ENCODE results near the gene XYLT1.

Gene XYLT1

GRCh38 chr16:17143546-17144419, 327.0 kb downstream of the XYLT1 start:
- DNase-seq (ENCODE audit: low spot score): no peak

- no peak for DNase-seq (ENCODE audit: low spot score)
Observed at GRCh38 chr16:17138801-17139200, 332.0 kb downstream of the XYLT1 start.

DNA sequence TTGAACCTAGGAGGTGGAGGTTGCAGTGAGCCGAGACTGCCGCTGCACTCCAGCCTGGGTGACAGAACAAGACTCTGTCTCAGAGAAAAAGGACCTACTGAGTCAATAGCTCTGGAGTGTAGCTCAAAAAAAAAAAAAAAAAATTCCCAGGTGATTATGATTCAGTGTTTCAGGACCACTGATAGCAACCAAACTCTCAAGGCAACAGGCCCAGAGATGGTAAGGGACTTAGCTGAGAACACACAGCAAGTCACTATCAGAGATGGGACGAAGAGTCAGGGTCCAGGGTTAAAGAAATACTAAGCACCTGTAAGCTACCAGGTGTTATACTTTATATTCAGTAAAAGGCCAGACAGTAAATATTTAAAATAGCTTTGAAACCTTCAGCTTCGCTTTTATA, 335.3 kb downstream of the XYLT1 start:
- no peak for DNase-seq (ENCODE audit: low spot score)

- no peak for DNase-seq (ENCODE audit: low spot score)
Observed at GRCh38 chr16:17134586-17134985, 336.2 kb downstream of the XYLT1 start.

DNA sequence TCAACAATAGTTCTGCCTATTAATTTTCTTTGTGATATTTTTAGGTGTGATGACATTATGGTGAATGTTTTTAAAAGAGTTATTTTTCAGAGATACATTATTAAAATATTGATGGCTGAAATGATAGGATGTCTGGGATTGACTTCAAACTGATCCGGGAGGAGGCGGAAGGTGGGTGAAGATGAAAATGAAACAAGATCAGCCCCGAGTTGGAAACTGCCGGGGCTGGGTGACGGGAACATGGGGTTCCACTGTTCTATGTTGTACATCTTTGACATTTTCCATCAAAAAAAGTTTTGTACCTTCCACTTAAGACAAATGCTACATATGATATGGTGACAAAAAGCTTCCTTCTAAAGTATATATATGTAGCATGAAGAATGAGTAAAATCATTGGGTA, 336.9 kb downstream of the XYLT1 start:
- no peak for DNase-seq (ENCODE audit: low spot score)

- no peak for DNase-seq (ENCODE audit: low spot score)
Observed at GRCh38 chr16:17131351-17131750, 339.4 kb downstream of the XYLT1 start.

DNA sequence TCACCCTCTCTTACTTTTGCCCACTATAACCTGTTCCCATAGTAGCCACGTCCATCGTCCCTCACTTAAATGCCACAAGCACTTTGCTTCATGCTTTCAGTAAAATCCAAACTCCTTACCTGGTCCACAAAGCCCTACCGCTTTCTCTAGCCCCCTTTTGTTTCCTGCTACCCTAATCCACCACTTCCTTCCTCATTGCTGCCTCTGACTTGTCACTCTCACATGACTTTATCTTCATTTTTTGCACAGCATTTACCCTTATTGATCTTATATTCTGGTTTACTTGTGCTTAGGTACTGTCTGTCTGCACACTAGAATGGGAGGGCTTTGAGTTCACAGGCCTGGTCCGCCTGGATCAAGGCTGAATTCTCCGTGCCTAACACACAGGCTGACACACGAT, 340.0 kb downstream of the XYLT1 start:
- no peak for DNase-seq (ENCODE audit: low spot score)

DNA sequence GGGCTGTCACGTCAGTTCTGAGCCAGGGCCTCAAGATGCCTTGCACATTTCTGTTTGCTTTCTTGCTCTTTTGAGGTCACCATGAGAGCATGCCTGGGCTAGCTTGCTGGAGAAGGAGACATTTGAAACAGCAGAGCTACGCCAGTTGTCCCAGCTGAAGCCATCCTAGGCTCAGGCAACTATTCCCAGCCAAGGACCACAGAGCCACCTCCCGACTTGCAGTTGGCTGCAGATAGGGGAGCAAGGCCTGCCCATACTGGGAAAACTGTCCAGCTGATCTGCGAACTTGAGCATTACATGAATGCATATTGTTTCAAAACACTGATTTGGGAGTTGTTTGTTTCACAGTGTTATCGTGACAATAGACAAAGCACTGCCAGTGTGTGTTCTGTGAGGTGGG, 340.8 kb downstream of the XYLT1 start:
- no peak for DNase-seq (ENCODE audit: low spot score)

DNA sequence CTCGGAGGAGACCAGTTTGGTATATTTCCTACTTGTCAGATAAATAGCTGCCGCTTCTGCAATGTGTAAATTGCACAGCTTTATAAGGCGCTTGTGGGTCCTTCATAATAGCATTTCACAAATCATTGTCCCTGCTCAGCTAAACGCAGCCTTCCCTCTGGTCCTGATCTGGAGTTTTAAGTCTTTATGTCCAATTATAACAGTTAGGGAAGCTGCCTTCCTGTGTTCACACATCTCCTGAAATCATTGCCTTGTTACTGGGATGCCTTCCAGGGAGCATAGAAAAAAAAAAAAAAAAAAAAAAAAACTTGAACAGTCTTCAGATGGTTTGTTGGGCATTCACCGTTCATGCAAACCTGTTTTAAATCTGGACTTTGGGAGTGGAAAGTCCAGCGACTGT, 342.0 kb downstream of the XYLT1 start:
- no peak for DNase-seq (ENCODE audit: low spot score)

DNA sequence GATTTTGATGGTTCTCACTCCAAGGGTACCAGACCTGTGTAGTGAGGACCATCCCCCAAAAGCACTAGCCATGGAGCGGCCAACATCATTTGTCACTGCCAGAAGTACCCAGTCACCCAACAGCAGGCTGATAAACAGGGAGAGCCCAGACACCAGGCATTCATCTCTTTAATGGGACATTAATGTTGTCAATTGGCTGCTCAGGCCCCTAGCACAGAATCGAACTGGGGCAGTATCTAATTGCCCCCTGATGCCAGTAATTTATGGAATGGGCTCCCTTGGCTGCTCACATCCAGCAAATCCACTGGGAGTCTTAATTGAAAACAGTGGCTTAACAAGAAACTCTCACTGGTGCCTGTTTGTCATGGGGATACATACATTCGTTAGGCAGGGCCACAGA, 344.6 kb downstream of the XYLT1 start:
- DNase-seq (ENCODE audit: low spot score): no peak

DNA sequence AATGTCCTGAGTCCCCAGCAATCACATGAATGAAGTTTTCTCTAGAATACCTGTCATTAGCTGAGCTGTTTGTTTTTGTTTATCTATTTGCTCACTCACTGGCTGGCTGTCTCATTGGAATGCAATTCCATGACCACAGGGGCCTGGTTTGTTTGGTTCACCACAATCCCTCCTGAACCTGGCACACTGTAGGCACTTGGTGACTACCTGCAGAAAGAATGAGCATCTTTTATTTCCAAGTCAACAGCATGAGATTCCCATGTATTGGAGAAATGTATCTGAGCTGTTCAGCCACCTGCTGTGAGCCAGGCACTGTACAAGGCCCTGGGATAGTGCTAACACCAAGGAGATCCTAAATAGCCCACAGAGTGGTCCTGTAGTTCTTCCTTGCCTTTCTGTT, 345.1 kb downstream of the XYLT1 start:
- DNase-seq (ENCODE audit: low spot score): no peak

DNA sequence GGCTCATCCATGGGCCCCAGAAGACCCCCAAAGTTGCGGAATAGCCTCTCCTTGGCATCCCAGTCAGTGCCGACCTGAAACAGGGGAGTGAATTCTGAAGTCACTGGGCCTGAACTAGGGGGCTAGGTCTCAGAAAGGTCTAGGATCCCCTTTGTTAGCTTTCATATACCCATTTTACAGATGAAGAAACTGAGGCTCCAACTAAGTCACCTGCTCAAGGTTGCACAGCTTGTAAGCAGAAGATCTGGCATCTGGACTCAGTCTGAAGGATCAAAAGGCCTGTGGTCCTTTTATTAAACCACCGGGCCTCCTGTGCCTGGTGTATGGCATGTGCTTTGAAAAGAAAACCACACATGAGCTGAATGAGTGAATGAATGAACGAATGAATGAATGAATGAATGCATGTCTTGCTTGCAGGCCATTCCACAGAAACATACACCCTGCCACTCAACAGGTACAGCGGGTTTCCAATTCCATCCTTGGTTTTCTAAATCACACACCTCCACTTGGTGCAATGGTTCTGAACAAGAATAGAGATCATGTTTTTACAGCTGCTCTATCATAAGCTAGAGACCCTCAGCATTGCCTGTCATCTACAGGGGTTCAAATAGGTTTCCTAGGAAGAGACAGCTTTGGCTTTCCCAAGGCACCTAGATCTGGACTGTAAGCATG, 352.7 kb downstream of the XYLT1 start:
- no peak for DNase-seq (ENCODE audit: low spot score)

DNA sequence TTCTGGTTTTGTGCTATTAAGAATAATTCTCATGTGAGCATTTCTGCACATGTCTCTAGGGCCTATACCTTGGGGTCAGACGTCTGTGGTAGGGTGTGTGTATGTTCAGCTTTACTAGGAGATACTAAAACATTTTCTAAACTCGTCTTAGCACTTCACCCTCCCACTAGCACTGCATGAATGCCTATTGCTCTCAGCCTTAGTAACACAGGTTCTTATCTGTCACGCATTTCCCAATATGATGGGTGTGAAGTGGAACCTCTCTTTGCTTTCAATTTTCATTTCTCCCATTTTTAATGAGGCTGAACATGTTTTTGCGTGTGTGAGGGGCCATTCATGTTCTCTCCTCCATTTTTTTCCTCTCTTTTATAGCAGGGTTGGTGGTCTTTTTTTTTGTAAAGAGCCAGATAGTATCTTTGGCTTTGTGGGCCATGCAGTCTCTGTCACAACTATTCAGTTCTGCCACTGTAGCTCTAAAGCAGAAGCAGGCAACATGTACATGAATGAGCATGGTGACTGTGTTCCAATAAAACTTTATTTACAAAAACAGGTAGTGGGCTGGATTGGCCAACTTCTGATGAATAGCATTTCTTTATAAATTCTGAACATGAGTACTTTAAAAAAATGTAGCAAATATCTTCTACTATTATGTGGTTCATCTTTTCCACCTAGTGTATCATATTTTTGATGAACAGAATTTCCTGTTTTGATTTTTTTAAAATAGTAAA, 354.0 kb downstream of the XYLT1 start:
- DNase-seq (ENCODE audit: low spot score): no peak

- no peak for DNase-seq (ENCODE audit: low spot score)
Observed at GRCh38 chr16:17109413-17109812, 361.3 kb downstream of the XYLT1 start.

DNA sequence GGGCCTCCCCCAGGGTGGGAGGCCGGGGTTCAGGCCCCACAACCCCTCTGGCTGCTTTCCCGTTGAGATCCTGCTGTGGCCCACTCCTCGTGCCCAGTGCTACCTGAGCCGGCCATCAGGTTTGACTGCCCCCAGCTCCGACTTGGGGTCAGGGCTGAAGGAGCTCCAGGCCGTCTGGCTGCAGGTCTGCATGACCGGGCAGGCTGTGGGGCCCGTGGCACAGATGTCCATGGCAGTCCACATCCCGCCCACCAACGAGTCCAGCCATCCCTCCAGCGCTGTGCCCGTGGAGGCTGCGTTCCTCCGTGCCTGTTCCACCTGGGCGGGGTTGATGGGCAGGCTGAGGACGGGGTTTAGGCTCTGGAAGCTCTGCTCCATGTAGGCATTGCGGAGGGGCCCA, 362.2 kb downstream of the XYLT1 start:
- DNase-seq (ENCODE audit: low spot score): no peak

- DNase-seq (ENCODE audit: low spot score): no peak
Observed at GRCh38 chr16:17107450-17107849, 363.3 kb downstream of the XYLT1 start.

- DNase-seq (ENCODE audit: low spot score): no peak
Observed at GRCh38 chr16:17106243-17106791, 364.4 kb downstream of the XYLT1 start.

GRCh38 chr16:17105239-17105797, 365.4 kb downstream of the XYLT1 start:
- no peak for DNase-seq (ENCODE audit: low spot score)

DNA sequence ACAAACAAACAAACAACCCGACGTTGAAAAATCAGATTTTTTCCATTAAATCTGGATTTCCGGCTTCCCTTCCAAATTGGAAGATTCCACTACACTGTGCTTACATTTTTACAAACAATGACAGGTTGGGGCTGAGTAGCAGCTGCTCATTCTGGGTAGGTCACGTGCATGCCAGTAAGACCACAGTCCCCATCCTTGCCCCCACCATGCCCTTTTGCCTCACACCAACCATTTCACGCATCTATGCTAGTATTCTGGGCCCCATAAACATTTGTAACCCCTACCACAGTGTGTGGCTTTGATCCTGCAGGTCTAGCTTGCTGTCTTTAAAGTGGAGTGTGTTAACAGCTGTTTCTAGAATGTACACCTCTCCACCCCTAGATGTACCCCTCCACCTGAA, 366.1 kb downstream of the XYLT1 start:
- DNase-seq (ENCODE audit: low spot score): no peak

- no peak for DNase-seq (ENCODE audit: low spot score)
Observed at GRCh38 chr16:17103216-17103615, 367.5 kb downstream of the XYLT1 start.

- DNase-seq (ENCODE audit: low spot score): no peak
Observed at GRCh38 chr16:17101646-17102045, 369.1 kb downstream of the XYLT1 start.

DNA sequence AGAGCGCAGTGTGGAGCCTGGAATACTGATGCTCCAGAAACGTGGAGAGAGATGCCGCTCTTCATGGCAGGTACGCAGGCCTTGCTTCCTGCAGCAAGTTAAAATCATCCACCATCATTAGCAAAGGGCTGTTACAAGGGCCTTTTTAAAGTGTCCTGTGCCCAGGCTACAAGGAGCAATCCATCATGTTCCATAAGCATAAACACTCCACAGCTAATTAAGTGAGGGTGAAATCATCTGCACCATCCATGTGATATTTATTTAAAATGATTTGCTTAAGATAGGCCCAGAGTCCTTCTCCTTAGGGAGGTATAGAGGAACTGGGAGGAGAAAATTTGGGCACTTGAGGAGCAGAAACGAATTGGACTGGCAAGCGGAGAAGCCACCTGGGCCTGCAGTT, 372.1 kb downstream of the XYLT1 start:
- DNase-seq (ENCODE audit: low spot score): no peak

Measured in LoVo (cell line).